HEK293T (cell line): Measurements from ENCODE around the gene CFAP299.

Experiments used
- CTCF ChIA-PET: fragments of 350-600 bp; formaldehyde crosslinking; extraction: SDS; loops from one replicate; lab custom pipeline; 2021; ENCODE audit warnings: antibody characterized with exemption, inconsistent platforms; lab: Yijun Ruan, JAX
- POLR2A ChIA-PET: fragments of 350-600 bp; formaldehyde crosslinking; extraction: SDS; loops from one replicate; lab custom pipeline; 2020; ENCODE audit warnings: antibody characterized with exemption, inconsistent platforms; lab: Yijun Ruan, JAX
- DNase-seq: peaks from one replicate; pipeline ENCODE4 v3.0.0; 2012; ENCODE audit warnings: mixed read lengths; ENCODE audit errors: extremely low spot score
- ARNT ChIP-seq: fragments of 450-650 bp; IDR thresholded peaks from 2 replicates; pipeline ENCODE4 v1.6.1; 2017; ENCODE audit warnings: mild to moderate bottlenecking
- BHLHE40 ChIP-seq: fragments of 450-650 bp; IDR thresholded peaks from 2 replicates; pipeline ENCODE4 v1.6.1; 2016; ENCODE audit warnings: mild to moderate bottlenecking, moderate library complexity, borderline replicate concordance
- CTBP1 ChIP-seq: fragments of 450-650 bp; IDR thresholded peaks from 2 replicates; pipeline ENCODE4 v1.6.1; 2016; ENCODE audit warnings: borderline replicate concordance
- ELF4 ChIP-seq: fragments of 450-650 bp; IDR thresholded peaks from 2 replicates; pipeline ENCODE4 v1.6.1; 2017; ENCODE audit warnings: antibody characterized with exemption
- FOXA1 ChIP-seq: fragments of 450-650 bp; IDR thresholded peaks from 2 replicates; pipeline ENCODE4 v1.6.1; 2016; ENCODE audit warnings: mild to moderate bottlenecking
- FOXK2 ChIP-seq: fragments of 450-650 bp; IDR thresholded peaks from 2 replicates; pipeline ENCODE4 v1.6.1; 2016; ENCODE audit warnings: mild to moderate bottlenecking
- FOXM1 ChIP-seq: fragments of 450-650 bp; IDR thresholded peaks from 2 replicates; pipeline ENCODE4 v1.6.1; 2017; ENCODE audit warnings: mild to moderate bottlenecking, borderline replicate concordance
- HDGF ChIP-seq: fragments of 450-650 bp; IDR thresholded peaks from 2 replicates; pipeline ENCODE4 v1.6.1; 2017; ENCODE audit warnings: antibody characterized with exemption, borderline replicate concordance
- L3MBTL2 ChIP-seq: fragments of 450-650 bp; conservative IDR thresholded peaks from 2 replicates; pipeline ENCODE4 v1.6.1; 2016; ENCODE audit warnings: mild to moderate bottlenecking
- LEF1 ChIP-seq: fragments of 450-650 bp; IDR thresholded peaks from 2 replicates; pipeline ENCODE4 v1.6.1; 2017; ENCODE audit warnings: mild to moderate bottlenecking, borderline replicate concordance
- NFRKB ChIP-seq: fragments of 450-650 bp; IDR thresholded peaks from 2 replicates; pipeline ENCODE4 v1.6.1; 2016; ENCODE audit warnings: mild to moderate bottlenecking, moderate library complexity
- PKNOX1 ChIP-seq: fragments of 450-650 bp; IDR thresholded peaks from 2 replicates; pipeline ENCODE4 v1.6.1; 2016
- SP1 ChIP-seq: fragments of 450-650 bp; IDR thresholded peaks from 2 replicates; pipeline ENCODE4 v1.6.1; 2017
- SUZ12 ChIP-seq: fragments of 450-650 bp; IDR thresholded peaks from 2 replicates; pipeline ENCODE4 v1.6.1; 2016; ENCODE audit warnings: mild to moderate bottlenecking
- TARDBP ChIP-seq: fragments of 450-650 bp; IDR thresholded peaks from 2 replicates; pipeline ENCODE4 v1.6.1; 2016
- ZNF384 ChIP-seq: fragments of 450-650 bp; IDR thresholded peaks from 2 replicates; pipeline ENCODE4 v1.6.1; 2016

Gene CFAP299

GRCh38 chr4:80900908-80901307 is 565.4 kb downstream of the CFAP299 start:
- ChIA-PET POLR2A (no interaction called here), CTCF (no interaction called here)
- DNase-seq, result no peak
- TF ChIP-seq L3MBTL2 (no peak), FOXA1 (no peak), PKNOX1 (no peak), TARDBP (no peak), ZNF384 (no peak)

DNA sequence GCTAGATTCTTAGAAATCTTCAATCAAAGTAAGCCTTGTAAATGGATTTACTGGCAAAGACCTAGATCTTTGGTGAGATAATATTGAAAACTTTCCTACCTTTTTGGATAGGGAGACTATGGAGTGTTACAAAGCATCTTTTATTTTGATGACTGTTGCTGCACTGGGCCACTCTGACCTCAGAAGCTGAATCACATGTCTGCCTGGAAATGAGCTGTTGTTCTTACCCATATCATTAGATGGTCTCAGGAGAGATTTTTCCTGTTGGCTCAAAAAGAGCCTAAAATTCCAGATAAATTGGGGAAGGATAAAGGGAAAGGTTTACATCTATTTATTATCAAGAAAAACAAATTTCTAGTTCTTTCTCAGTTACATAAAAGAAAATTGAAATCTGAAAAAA is 567.5 kb downstream of the CFAP299 start:
- CTCF ChIA-PET, result no interaction called here
- no peak for DNase-seq

GRCh38 chr4:80909938-80910337 is 574.4 kb downstream of the CFAP299 start:
- no peak for DNase-seq
- CTCF ChIA-PET, result no interaction called here
- no peak for TF ChIP-seq CTBP1
- no peak for TF ChIP-seq FOXK2
- no peak for TF ChIP-seq SP1
- TF ChIP-seq NFRKB, result no peak
- TF ChIP-seq SUZ12, result no peak
- no peak for TF ChIP-seq PKNOX1
- no peak for TF ChIP-seq ARNT
- no peak for TF ChIP-seq TARDBP
- TF ChIP-seq LEF1, result no peak
- no peak for TF ChIP-seq L3MBTL2
- TF ChIP-seq ELF4, result no peak
- no peak for TF ChIP-seq FOXA1
- no peak for TF ChIP-seq HDGF
- TF ChIP-seq FOXM1, result no peak
- no peak for TF ChIP-seq ZNF384
- TF ChIP-seq BHLHE40, result no peak
- POLR2A ChIA-PET, result no interaction called here

More for the DNA sequence above, 567.5 kb downstream of the CFAP299 start:
- TF ChIP-seq FOXA1, result no peak
- TF ChIP-seq ELF4, result no peak
- no peak for TF ChIP-seq HDGF
- no peak for TF ChIP-seq LEF1
- no peak for TF ChIP-seq L3MBTL2
- no peak for TF ChIP-seq TARDBP
- no peak for TF ChIP-seq SUZ12
- TF ChIP-seq FOXK2, result no peak
- no peak for TF ChIP-seq ARNT
- TF ChIP-seq NFRKB, result no peak
- POLR2A ChIA-PET, result no interaction called here

GRCh38 chr4:80911458-80911857 is 575.9 kb downstream of the CFAP299 start:
- ChIA-PET CTCF (no interaction called here), POLR2A (no interaction called here)
- TF ChIP-seq LEF1, result no peak
- TF ChIP-seq CTBP1, result no peak
- no peak for TF ChIP-seq PKNOX1
- TF ChIP-seq BHLHE40, result no peak
- TF ChIP-seq TARDBP, result no peak
- no peak for TF ChIP-seq FOXM1
- no peak for TF ChIP-seq ARNT
- no peak for TF ChIP-seq ELF4
- no peak for TF ChIP-seq ZNF384
- no peak for TF ChIP-seq NFRKB
- TF ChIP-seq FOXK2, result no peak
- no peak for TF ChIP-seq HDGF
- no peak for TF ChIP-seq FOXA1
- TF ChIP-seq L3MBTL2, result no peak
- DNase-seq, result no peak

DNA sequence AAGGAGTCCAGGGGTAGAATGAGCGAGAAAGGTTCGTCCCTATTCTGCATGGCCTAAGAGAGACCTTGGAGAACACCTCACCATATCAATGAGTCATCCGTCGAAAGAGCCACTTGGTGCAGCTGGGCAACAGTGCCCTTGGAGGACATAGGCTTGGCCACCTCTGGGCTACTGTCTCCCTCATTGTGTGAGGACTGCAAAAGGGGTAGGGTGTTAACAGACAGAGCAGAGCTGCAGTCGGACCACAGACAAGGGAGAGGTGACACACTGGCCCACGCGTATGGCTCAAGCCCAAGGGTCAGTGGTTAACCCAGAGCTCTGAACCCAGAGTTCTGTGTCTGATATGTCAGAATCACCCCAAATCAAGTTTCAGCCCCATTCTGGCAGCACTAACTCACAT is 576.8 kb downstream of the CFAP299 start:
- no peak for DNase-seq
- CTCF ChIA-PET, result interaction anchor here (0.6 kb wide), 1 partner anchor 23 kb away, joined by 3 read pairs; no protein-coding TSS in a partner anchor
- POLR2A ChIA-PET, result no interaction called here

DNA sequence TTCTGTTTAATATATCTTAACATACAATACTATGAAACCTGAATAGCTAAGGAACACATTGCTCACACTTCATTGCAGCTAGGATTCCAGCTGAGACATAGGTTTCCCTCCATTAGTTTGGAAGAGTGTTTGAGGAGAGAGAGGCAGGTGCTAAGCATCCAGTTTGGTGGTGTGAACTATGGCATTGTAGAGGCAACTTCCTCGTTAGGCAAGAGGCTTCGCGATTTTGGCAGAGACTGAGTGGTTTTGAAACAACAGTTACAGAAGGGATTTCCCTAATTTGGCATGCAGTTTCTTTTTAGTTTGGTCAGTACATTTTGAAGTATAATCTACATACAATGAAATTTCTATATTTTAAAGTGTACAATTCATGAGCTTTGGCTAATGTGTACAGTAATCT is 577.9 kb downstream of the CFAP299 start:
- ChIA-PET CTCF (no interaction called here), POLR2A (no interaction called here)
- TF ChIP-seq ZNF384 (no peak), PKNOX1 (no peak), NFRKB (no peak), FOXA1 (no peak), BHLHE40 (no peak), ELF4 (no peak), ARNT (no peak), SP1 (no peak), FOXK2 (no peak)
- DNase-seq, result no peak

More for the DNA sequence above, 576.8 kb downstream of the CFAP299 start:
- no peak for TF ChIP-seq PKNOX1
- TF ChIP-seq ELF4, result no peak
- no peak for TF ChIP-seq SUZ12
- no peak for TF ChIP-seq FOXM1
- TF ChIP-seq SP1, result no peak
- no peak for TF ChIP-seq NFRKB
- TF ChIP-seq CTBP1, result no peak
- TF ChIP-seq BHLHE40, result no peak
